Measurements from ENCODE around the gene HPN. TPM values are rescaled to one million over a fixed set of nuclear protein-coding genes. Genes with fewer than 3 reads are reported as not detected.

The HPN gene
- total RNA-seq, 1 experiment from 2014 or later, result 10.6 TPM

DNA sequence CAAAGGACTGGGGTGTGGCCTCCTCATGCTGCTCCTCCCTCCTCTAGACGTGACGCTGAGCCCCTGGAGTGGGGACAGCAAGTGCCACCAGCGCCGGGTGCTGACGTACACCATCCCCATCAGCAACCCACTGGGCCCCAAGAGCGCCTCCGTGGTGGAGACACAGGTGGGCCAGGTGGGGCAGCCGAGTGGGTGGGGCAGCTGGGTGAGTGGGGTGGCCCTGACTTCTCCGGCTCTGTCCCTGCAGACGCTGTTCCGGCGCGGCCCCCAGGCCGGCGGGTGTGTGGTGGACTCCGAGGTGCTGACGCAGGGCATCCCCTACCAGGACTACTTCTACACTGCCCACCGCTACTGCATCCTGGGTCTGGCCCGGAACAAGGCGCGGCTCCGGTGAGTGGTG, 22.4 kb upstream of the HPN start:
- no peak overlapping the region for H3K9ac ChIP-seq (ENCODE audit: extremely low read depth, insufficient read length, low read length)

More for the DNA sequence above, 22.4 kb upstream of the HPN start:
- Mint-ChIP-seq H3K27ac (no peak overlapping the region), H3K27me3 (ENCODE audit: low read depth) (no peaks in the 10 kb centered on the region; the same call in 1 of the 2 replicates), H3K36me3 (ENCODE audit: insufficient read depth in 1 of 3, low read depth in 3 of 3) (peaks cover 66 to 93% (median 86%) of the 10 kb centered on the region in 3 experiments), H3K9me3 (no peaks in the 10 kb centered on the region; a peak in 1 of 5 replicates), H3K4me3 (no peak overlapping the region), H3K4me1 (no peaks in the 10 kb centered on the region)
- no peaks in the 10 kb centered on the region for H4K20me1 ChIP-seq (ENCODE audit: control insufficient read depth, insufficient read depth, insufficient read length)
- H4K5ac ChIP-seq (ENCODE audit: insufficient read length, low read depth, low read length), result no peak overlapping the region
- no peak overlapping the region for H3K56ac ChIP-seq (ENCODE audit: insufficient read length, low read depth, low read length)
- no peaks in the 10 kb centered on the region for H3K79me2 ChIP-seq (ENCODE audit: insufficient read depth, low read length)
- no peak overlapping the region for H4K8ac ChIP-seq (replicated peaks; ENCODE audit: insufficient read length, low read depth, low read length)
- no peak overlapping the region for H2BK12ac ChIP-seq (ENCODE audit: insufficient read length, low read depth, low read length)
- H3K23me2 ChIP-seq (ENCODE audit: insufficient read length, low read depth, low read length, poor library complexity, severe bottlenecking), result no peaks in the 10 kb centered on the region
- H3K4me1 ChIP-seq (ENCODE audit: insufficient read depth, low read length), result no peaks in the 10 kb centered on the region
- H2BK5ac ChIP-seq (ENCODE audit: insufficient read length, low read length), result no peak overlapping the region
- H3K4ac ChIP-seq (ENCODE audit: low read depth, low read length), result no peak overlapping the region
- no peak overlapping the region for H3K23ac ChIP-seq (ENCODE audit: insufficient read length, low read depth, low read length)
- TF ChIP-seq CTCF (conservative IDR thresholded peaks at IDR 0.05), result no peak
- no peak overlapping the region for H3K14ac ChIP-seq (ENCODE audit: insufficient read depth, low read length)
- H3K79me1 ChIP-seq (ENCODE audit: insufficient read depth, low read depth, low read length, poor library complexity, severe bottlenecking), result no peaks in the 10 kb centered on the region
- no peak overlapping the region for H4K91ac ChIP-seq (ENCODE audit: insufficient read length, low read depth, low read length)
- H2BK15ac ChIP-seq (ENCODE audit: low read depth, low read length), result no peak overlapping the region
- no CpG with 5 or more reads among the region's 22 CpGs for WGBS (ENCODE audit: extremely low coverage, insufficient read length, low lambda C conversion rate)
- no peak overlapping the region for H2BK120ac ChIP-seq (ENCODE audit: low read depth, low read length, poor library complexity, severe bottlenecking)
- DNase-seq, result no peak
- H3K9me3 ChIP-seq (ENCODE audit: control insufficient read depth, low read depth, low read length), result no peaks in the 10 kb centered on the region
- no peak overlapping the region for H2AFZ ChIP-seq (ENCODE audit: low read length)
- H3K18ac ChIP-seq (ENCODE audit: insufficient read length, low read depth, low read length), result no peak overlapping the region
- no peak overlapping the region for H3K4me2 ChIP-seq (ENCODE audit: insufficient read depth, insufficient read length, low read length)
- H3T11ph ChIP-seq (ENCODE audit: low read length), result no peak overlapping the region
- H2AK5ac ChIP-seq (ENCODE audit: insufficient read length, low read length), result no peak overlapping the region
- H3K27me3 ChIP-seq (ENCODE audit: insufficient read depth, low read length), result no peaks in the 10 kb centered on the region
- H2BK20ac ChIP-seq (ENCODE audit: low read depth, low read length, poor library complexity, severe bottlenecking), result no peak overlapping the region
- H3K27ac ChIP-seq (ENCODE audit: insufficient read length, low read depth, low read length), result no peak overlapping the region

Measured in H9 (cell line).